ENCODE results near the gene TM9SF1. TPM values are rescaled to one million over a fixed set of nuclear protein-coding genes. Genes with fewer than 3 reads are reported as not detected.

The TM9SF1 gene
- total and polyA plus RNA-seq, 9 of the 15 experiments (the other 6 are each of a cell fraction or from before 2014, with no cell fraction given), result 5.3 to 20.3 (median 11.8) TPM

DNA sequence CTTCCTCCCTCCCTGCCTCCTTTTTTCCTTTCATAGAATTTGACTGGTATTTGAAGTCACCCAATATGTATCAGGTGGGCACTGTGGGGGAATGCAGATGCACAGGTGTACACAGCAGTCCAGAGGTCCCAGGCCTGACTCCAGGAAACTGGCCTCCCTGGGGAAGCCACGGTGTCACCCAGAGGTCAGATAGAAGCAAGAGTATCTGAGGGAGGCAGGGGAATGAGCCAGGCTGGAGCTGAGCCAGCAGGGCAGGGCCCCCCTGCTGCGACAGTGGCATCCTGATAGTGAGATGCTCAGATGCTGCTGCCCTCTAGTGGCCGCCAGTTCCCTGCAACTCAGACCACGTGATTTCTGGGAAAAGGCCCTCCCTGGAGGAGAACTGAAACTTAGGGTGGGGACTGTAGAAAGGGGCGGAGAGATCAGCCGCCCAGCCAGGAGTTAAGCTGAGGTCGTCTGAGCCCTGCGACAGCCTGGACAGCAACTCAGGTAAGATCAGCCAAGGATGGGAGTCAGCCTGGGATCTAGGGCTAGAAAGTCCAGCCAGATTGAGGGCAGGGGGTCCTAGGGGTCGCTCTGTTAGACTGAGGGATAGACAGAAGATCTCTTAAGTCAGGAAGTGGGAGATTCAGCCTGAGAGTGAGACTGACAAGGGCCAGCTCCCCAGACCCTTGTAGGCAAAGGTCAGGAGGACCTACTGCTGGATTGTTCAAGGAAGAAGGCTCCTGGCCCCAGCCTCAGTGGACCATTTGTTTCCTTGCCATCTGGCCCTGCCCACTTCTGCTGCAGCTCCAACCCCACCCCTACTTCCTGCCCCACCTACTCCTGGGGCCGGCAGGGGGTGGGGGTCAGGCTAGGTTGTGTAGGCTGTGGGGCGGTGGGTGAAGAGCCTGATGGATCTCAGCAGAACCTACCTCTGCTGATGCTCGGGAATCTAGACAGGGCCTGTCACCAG, 34.1 kb downstream of the TM9SF1 start, which contains the start of gene IRF9:
Gene IRF9, plus strand, starts transcription at position 416 of the 955 bp plus-strand sequence. CDS start 880 bp downstream, outside the sequence.
- Histone ChIP-seq H3K9me1 (ENCODE audit: control insufficient read depth, insufficient read depth, low read length) (no peaks in the 10 kb centered on the region), H3K36me3 (ENCODE audit: control insufficient read depth, insufficient read depth, low read length) (peaks cover 69% of the 10 kb centered on the region; the same call in 2 of the 3 replicates), H3K27ac (ENCODE audit: extremely low read depth, low read depth, low read length) (peak within 1 kb of the TSS; percentile 76), H3K4me3 (peak within 1 kb of the TSS; percentile 50), H3K9me3 (replicated peaks; ENCODE audit: control insufficient read depth, insufficient read depth, low read depth, low read length) (no peaks in the 10 kb centered on the region), H3K4me2 (ENCODE audit: insufficient read depth, low read length) (peak within 1 kb of the TSS; percentile 95), H3K4me1 (replicated peaks in 1 of 2; ENCODE audit: control insufficient read depth in 2 of 2, insufficient read depth in 2 of 2, low read length in 2 of 2) (peaks cover 10 to 23% of the 10 kb centered on the region in 2 experiments; a peak in 4 of 5 replicates), H3K9ac (ENCODE audit: insufficient read depth in 1 of 2, low read depth in 2 of 2, low read length in 2 of 2) (peak within 1 kb of the TSS; percentile 78 to 92), H2AFZ (ENCODE audit: low read depth, low read length) (peak within 1 kb of the TSS; percentile 82), H3K27me3 (ENCODE audit: control insufficient read depth in 2 of 2, insufficient read depth in 2 of 2, low read length in 2 of 2) (no peaks in the 10 kb centered on the region), H3K79me2 (ENCODE audit: control insufficient read depth, insufficient read depth, low read length) (peaks cover 10% of the 10 kb centered on the region; the same call in 2 of the 3 replicates), H4K20me1 (replicated peaks; ENCODE audit: control insufficient read depth, insufficient read depth, low read length) (no peaks in the 10 kb centered on the region)
- FAIRE-seq (peak; percentile 99), DNase-seq (ENCODE audit: extremely low read depth in 1 of 4, low spot score in 3 of 4) (peak; percentile 88 to 96 (median 90)), ATAC-seq (peak; percentile 99)
- intact Hi-C loops (cut with micrococcal nuclease) (no loop called here), in situ Hi-C loops (cut with MboI) (no loop called here)
- TSS peak; percentile 40 for BruUV-seq (replicated peaks)
- CTCF ChIA-PET (ENCODE audit: low intra/inter-chr PET ratio), result interaction anchor here (0.6 to 0.8 kb wide), 2 partner anchors 147 to 171 kb away, joined by 3 to 4 read pairs; no protein-coding TSS in a partner anchor
- 0% methylated on average over 12 of the region's 12 CpGs for WGBS (ENCODE audit: insufficient coverage, low coverage, missing lambda C conversion rate)
- POLR2A ChIA-PET, result interaction anchor here (0.6 to 1.9 kb wide), 13 partner anchors 10 to 119 kb away, joined by 3 to 9 read pairs (median 5); partner anchors contain the start of genes CARMIL3, IPO4, PCK2 and RNF31
- TF ChIP-seq MCM2 (IDR thresholded peaks at IDR 0.05; ENCODE audit: low read depth) (no peak), ZNF668 (CRISPR knock-in tag; IDR thresholded peaks at IDR 0.05) (no peak), ZNF174 (CRISPR knock-in tag; IDR thresholded peaks at IDR 0.05) (no peak), ZFP30 (CRISPR knock-in tag; IDR thresholded peaks at IDR 0.05; ENCODE audit: borderline replicate concordance) (no peak), NBN (IDR thresholded peaks at IDR 0.05; ENCODE audit: low read depth) (no peak; the same call in 1 of the 2 replicates), ZNF217 (CRISPR knock-in tag; IDR thresholded peaks at IDR 0.05) (no peak), ESRRB (CRISPR knock-in tag; IDR thresholded peaks at IDR 0.05; ENCODE audit: borderline replicate concordance) (no peak), RBM22 (IDR thresholded peaks at IDR 0.05; ENCODE audit: low read depth, low read length, poor library complexity, severe bottlenecking) (no peak), ZFP1 (CRISPR knock-in tag; IDR thresholded peaks at IDR 0.05) (no peak)
- TF ChIP-seq, protein P1, sequence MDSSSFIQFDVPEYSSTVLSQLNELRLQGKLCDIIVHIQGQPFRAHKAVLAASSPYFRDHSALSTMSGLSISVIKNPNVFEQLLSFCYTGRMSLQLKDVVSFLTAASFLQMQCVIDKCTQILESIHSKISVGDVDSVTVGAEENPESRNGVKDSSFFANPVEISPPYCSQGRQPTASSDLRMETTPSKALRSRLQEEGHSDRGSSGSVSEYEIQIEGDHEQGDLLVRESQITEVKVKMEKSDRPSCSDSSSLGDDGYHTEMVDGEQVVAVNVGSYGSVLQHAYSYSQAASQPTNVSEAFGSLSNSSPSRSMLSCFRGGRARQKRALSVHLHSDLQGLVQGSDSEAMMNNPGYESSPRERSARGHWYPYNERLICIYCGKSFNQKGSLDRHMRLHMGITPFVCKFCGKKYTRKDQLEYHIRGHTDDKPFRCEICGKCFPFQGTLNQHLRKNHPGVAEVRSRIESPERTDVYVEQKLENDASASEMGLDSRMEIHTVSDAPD (CRISPR knock-in tag; IDR thresholded peaks at IDR 0.05), result no peak
- TF ChIP-seq, protein P2, sequence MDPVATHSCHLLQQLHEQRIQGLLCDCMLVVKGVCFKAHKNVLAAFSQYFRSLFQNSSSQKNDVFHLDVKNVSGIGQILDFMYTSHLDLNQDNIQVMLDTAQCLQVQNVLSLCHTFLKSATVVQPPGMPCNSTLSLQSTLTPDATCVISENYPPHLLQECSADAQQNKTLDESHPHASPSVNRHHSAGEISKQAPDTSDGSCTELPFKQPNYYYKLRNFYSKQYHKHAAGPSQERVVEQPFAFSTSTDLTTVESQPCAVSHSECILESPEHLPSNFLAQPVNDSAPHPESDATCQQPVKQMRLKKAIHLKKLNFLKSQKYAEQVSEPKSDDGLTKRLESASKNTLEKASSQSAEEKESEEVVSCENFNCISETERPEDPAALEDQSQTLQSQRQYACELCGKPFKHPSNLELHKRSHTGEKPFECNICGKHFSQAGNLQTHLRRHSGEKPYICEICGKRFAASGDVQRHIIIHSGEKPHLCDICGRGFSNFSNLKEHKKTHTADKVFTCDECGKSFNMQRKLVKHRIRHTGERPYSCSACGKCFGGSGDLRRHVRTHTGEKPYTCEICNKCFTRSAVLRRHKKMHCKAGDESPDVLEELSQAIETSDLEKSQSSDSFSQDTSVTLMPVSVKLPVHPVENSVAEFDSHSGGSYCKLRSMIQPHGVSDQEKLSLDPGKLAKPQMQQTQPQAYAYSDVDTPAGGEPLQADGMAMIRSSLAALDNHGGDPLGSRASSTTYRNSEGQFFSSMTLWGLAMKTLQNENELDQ (CRISPR knock-in tag; IDR thresholded peaks at IDR 0.05; ENCODE audit: borderline replicate concordance), result no peak
- TF ChIP-seq, protein P3, sequence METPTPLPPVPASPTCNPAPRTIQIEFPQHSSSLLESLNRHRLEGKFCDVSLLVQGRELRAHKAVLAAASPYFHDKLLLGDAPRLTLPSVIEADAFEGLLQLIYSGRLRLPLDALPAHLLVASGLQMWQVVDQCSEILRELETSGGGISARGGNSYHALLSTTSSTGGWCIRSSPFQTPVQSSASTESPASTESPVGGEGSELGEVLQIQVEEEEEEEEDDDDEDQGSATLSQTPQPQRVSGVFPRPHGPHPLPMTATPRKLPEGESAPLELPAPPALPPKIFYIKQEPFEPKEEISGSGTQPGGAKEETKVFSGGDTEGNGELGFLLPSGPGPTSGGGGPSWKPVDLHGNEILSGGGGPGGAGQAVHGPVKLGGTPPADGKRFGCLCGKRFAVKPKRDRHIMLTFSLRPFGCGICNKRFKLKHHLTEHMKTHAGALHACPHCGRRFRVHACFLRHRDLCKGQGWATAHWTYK (CRISPR knock-in tag; IDR thresholded peaks at IDR 0.05), result no peak
- TF ChIP-seq, protein P4, sequence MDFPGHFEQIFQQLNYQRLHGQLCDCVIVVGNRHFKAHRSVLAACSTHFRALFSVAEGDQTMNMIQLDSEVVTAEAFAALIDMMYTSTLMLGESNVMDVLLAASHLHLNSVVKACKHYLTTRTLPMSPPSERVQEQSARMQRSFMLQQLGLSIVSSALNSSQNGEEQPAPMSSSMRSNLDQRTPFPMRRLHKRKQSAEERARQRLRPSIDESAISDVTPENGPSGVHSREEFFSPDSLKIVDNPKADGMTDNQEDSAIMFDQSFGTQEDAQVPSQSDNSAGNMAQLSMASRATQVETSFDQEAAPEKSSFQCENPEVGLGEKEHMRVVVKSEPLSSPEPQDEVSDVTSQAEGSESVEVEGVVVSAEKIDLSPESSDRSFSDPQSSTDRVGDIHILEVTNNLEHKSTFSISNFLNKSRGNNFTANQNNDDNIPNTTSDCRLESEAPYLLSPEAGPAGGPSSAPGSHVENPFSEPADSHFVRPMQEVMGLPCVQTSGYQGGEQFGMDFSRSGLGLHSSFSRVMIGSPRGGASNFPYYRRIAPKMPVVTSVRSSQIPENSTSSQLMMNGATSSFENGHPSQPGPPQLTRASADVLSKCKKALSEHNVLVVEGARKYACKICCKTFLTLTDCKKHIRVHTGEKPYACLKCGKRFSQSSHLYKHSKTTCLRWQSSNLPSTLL (IDR thresholded peaks at IDR 0.05), result no peak
